Activated CD8-positive, alpha-beta T cell treated with anti-CD3 and anti-CD28 coated beads for 36 hours (primary cell): ENCODE measurements around the gene KRT85. TPM values are rescaled to one million over a fixed set of nuclear protein-coding genes. Genes with fewer than 3 reads are reported as not detected.

ENCODE experiments used
- ATAC-seq: fragments of 200-7000 bp; cut with Tn5 transposase; one replicate; pipeline ENCODE4 v1.10.0; 2021; ENCODE audit warnings: mild to moderate bottlenecking, moderate library complexity
- CTCF ChIA-PET: fragments of 350-600 bp; sonication (Branson Sonifier 250); formaldehyde crosslinking; loops from one replicate; lab custom pipeline; 2021; ENCODE audit warnings: antibody characterized with exemption; lab: Charles Lee
- POLR2A ChIA-PET: fragments of 350-600 bp; sonication (Branson Sonifier 250); formaldehyde crosslinking; loops from one replicate; lab custom pipeline; 2021; ENCODE audit warnings: antibody characterized with exemption; lab: Charles Lee
- DNase-seq: peaks from one replicate; pipeline ENCODE4 v3.0.0-alpha.2; 2020
- H3K27ac Mint-ChIP-seq: one replicate; pipeline ENCODE4 v1.8.0; 2021; ENCODE audit warnings: mild to moderate bottlenecking, mixed read lengths
- H3K27me3 Mint-ChIP-seq: one replicate; pipeline ENCODE4 v1.8.0; 2021; ENCODE audit warnings: mixed read lengths
- H3K36me3 Mint-ChIP-seq: one replicate; pipeline ENCODE4 v1.8.0; 2021; ENCODE audit warnings: low read depth, mixed read lengths
- H3K4me1 Mint-ChIP-seq: one replicate; pipeline ENCODE4 v1.8.0; 2021; ENCODE audit warnings: low read depth, mixed read lengths
- H3K4me3 Mint-ChIP-seq: one replicate; pipeline ENCODE4 v1.8.0; 2021; ENCODE audit warnings: mild to moderate bottlenecking, moderate library complexity, mixed read lengths
- H3K9me3 Mint-ChIP-seq: one replicate; pipeline ENCODE4 v1.8.0; 2021; ENCODE audit warnings: mixed read lengths
- intact Hi-C: fragments of 100-400 bp; cut with micrococcal nuclease; formaldehyde crosslinking; loops from one replicate; pipeline ENCODE4 v1.10.0; 2022
- total RNA-seq, 2 experiments: library from RNA; stranded (reverse); gene quantifications; one replicate each; pipeline ENCODE4 v1.2.3, GENCODE V29; 2021
- TF ChIP-seq, protein P1 (sequence below): fragments of 200-600 bp; IDR thresholded peaks from one replicate; pipeline ENCODE4 v1.8.0; 2022; ENCODE audit warnings: antibody characterized with exemption, mild to moderate bottlenecking

Gene KRT85
- total RNA-seq, 2 experiments from 2014 or later, result not detected

GRCh38 chr12:52311285-52311648 is 56.0 kb downstream of the KRT85 start:
- H3K27me3 Mint-ChIP-seq, result peaks cover 50% of the 10 kb centered on the region
- ChIA-PET CTCF (interaction anchor here (1.1 to 4.6 kb wide), 5 partner anchors 16 to 670 kb away, joined by 3 to 28 read pairs (median 4); no protein-coding TSS in a partner anchor), POLR2A (interaction anchor here (1.0 kb wide), 1 partner anchor 56 kb away, joined by 3 read pairs; no protein-coding TSS in a partner anchor)
- H3K4me1 Mint-ChIP-seq, result peaks cover 3% of the 10 kb centered on the region
- no peak for DNase-seq
- ATAC-seq, result no peak
- H3K9me3 Mint-ChIP-seq, result no peaks in the 10 kb centered on the region
- no peaks in the 10 kb centered on the region for H3K36me3 Mint-ChIP-seq
- TF ChIP-seq, protein P1, sequence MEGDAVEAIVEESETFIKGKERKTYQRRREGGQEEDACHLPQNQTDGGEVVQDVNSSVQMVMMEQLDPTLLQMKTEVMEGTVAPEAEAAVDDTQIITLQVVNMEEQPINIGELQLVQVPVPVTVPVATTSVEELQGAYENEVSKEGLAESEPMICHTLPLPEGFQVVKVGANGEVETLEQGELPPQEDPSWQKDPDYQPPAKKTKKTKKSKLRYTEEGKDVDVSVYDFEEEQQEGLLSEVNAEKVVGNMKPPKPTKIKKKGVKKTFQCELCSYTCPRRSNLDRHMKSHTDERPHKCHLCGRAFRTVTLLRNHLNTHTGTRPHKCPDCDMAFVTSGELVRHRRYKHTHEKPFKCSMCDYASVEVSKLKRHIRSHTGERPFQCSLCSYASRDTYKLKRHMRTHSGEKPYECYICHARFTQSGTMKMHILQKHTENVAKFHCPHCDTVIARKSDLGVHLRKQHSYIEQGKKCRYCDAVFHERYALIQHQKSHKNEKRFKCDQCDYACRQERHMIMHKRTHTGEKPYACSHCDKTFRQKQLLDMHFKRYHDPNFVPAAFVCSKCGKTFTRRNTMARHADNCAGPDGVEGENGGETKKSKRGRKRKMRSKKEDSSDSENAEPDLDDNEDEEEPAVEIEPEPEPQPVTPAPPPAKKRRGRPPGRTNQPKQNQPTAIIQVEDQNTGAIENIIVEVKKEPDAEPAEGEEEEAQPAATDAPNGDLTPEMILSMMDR, result no peak
- H3K27ac Mint-ChIP-seq, result no peak overlapping the region
- intact Hi-C loops, result no loop called here
- no peak overlapping the region for H3K4me3 Mint-ChIP-seq

GRCh38 chr12:52310622-52311284 is 56.5 kb downstream of the KRT85 start:
- DNase-seq, result no peak
- no peak for ATAC-seq
- H3K27me3 Mint-ChIP-seq, result peaks cover 52% of the 10 kb centered on the region
- H3K4me3 Mint-ChIP-seq, result no peak overlapping the region
- ChIA-PET CTCF (interaction anchor here (0.9 to 4.6 kb wide), 5 partner anchors 17 to 670 kb away, joined by 3 to 28 read pairs (median 5); no protein-coding TSS in a partner anchor), POLR2A (no interaction called here)
- H3K27ac Mint-ChIP-seq, result no peak overlapping the region
- peaks cover 3% of the 10 kb centered on the region for H3K4me1 Mint-ChIP-seq
- TF ChIP-seq, protein P1, result no peak
- no peaks in the 10 kb centered on the region for H3K9me3 Mint-ChIP-seq
- H3K36me3 Mint-ChIP-seq, result no peaks in the 10 kb centered on the region
- intact Hi-C loops, result no loop called here

Other genes starting within 250 kb of the KRT85 start
- not detected for gene KRT80, start 175.5 kb downstream of the KRT85 start, total RNA-seq
- gene KRT7, start 134.2 kb downstream of the KRT85 start, total RNA-seq, result 1 to 10 TPM; 2.1 to 3.1 TPM
- gene KRT86, start 92.8 kb downstream of the KRT85 start, total RNA-seq, result not detected
- gene KRT81, start 75.9 kb downstream of the KRT85 start, total RNA-seq, result not detected
- gene KRT83, start 46.1 kb downstream of the KRT85 start, total RNA-seq, result not detected
- not detected for gene KRT84, start 18.2 kb upstream of the KRT85 start, total RNA-seq
- gene KRT82, start 38.9 kb upstream of the KRT85 start, total RNA-seq, result not detected
- not detected for gene KRT75, start 66.9 kb upstream of the KRT85 start, total RNA-seq
- not detected for gene KRT6B, start 84.7 kb upstream of the KRT85 start, total RNA-seq
- not detected for gene KRT6C, start 106.3 kb upstream of the KRT85 start, total RNA-seq
- gene KRT6A, start 125.8 kb upstream of the KRT85 start, total RNA-seq, result not detected
- not detected for gene KRT5, start 152.9 kb upstream of the KRT85 start, total RNA-seq
- gene KRT71, start 185.7 kb upstream of the KRT85 start, total RNA-seq, result not detected
- not detected for gene KRT74, start 206.4 kb upstream of the KRT85 start, total RNA-seq
- gene KRT72, start 234.0 kb upstream of the KRT85 start, total RNA-seq, result under 1 TPM; 0.16 to 0.32 TPM